ENCODE measurements around the gene PFDN2. TPM values are rescaled to one million over a fixed set of nuclear protein-coding genes. Genes with fewer than 3 reads are reported as not detected.

Gene PFDN2
- total RNA-seq, 1 donor from 2014 or later: 57.9 TPM

GRCh38 chr1:161153176-161153575 lies 35.3 kb upstream of the PFDN2 start:
- H3K4me3 Mint-ChIP-seq (ENCODE audit: unreplicated experiment): peak overlapping the region; percentile 98
- no peaks in the 10 kb centered on the region for H3K9me3 Mint-ChIP-seq (ENCODE audit: low read depth)
- H3K27ac Mint-ChIP-seq (ENCODE audit: unreplicated experiment): peak overlapping the region; percentile 100
- DNase-seq (ENCODE audit: low spot score): no peak
- no peak for TF ChIP-seq CTCF (IDR thresholded peaks at IDR 0.05)
- peaks cover 7% of the 10 kb centered on the region for H3K36me3 Mint-ChIP-seq (ENCODE audit: low read depth)
- H3K4me1 Mint-ChIP-seq (ENCODE audit: low read depth): peaks cover 18% of the 10 kb centered on the region
- H3K27me3 Mint-ChIP-seq (ENCODE audit: low read depth): no peaks in the 10 kb centered on the region

- H3K4me1 Mint-ChIP-seq (ENCODE audit: low read depth): no peaks in the 10 kb centered on the region
- TF ChIP-seq CTCF (IDR thresholded peaks at IDR 0.05): no peak
- no peak overlapping the region for H3K4me3 Mint-ChIP-seq (ENCODE audit: unreplicated experiment)
- H3K9me3 Mint-ChIP-seq (ENCODE audit: low read depth): no peaks in the 10 kb centered on the region
- no peak overlapping the region for H3K27ac Mint-ChIP-seq (ENCODE audit: unreplicated experiment)
- no peaks in the 10 kb centered on the region for H3K36me3 Mint-ChIP-seq (ENCODE audit: low read depth)
- no peak for DNase-seq (ENCODE audit: low spot score)
- no peaks in the 10 kb centered on the region for H3K27me3 Mint-ChIP-seq (ENCODE audit: low read depth)
Measured at GRCh38 chr1:161145832-161146231, 28.0 kb upstream of the PFDN2 start.

GRCh38 chr1:161140755-161141400 lies 23.0 kb upstream of the PFDN2 start:
- TF ChIP-seq CTCF (IDR thresholded peaks at IDR 0.05): no peak
- Mint-ChIP-seq H3K4me3 (ENCODE audit: unreplicated experiment) (no peak overlapping the region), H3K9me3 (ENCODE audit: low read depth) (no peaks in the 10 kb centered on the region), H3K4me1 (ENCODE audit: low read depth) (no peaks in the 10 kb centered on the region), H3K27ac (ENCODE audit: unreplicated experiment) (no peak overlapping the region), H3K27me3 (ENCODE audit: low read depth) (no peaks in the 10 kb centered on the region), H3K36me3 (ENCODE audit: low read depth) (no peaks in the 10 kb centered on the region)
- no peak for DNase-seq (ENCODE audit: low spot score)

GRCh38 chr1:161139766-161140165 lies 21.9 kb upstream of the PFDN2 start:
- no peak overlapping the region for H3K4me3 Mint-ChIP-seq (ENCODE audit: unreplicated experiment)
- TF ChIP-seq CTCF (IDR thresholded peaks at IDR 0.05): peak; percentile 82
- H3K27me3 Mint-ChIP-seq (ENCODE audit: low read depth): no peaks in the 10 kb centered on the region
- H3K36me3 Mint-ChIP-seq (ENCODE audit: low read depth): no peaks in the 10 kb centered on the region
- H3K4me1 Mint-ChIP-seq (ENCODE audit: low read depth): no peaks in the 10 kb centered on the region
- no peak overlapping the region for H3K27ac Mint-ChIP-seq (ENCODE audit: unreplicated experiment)
- H3K9me3 Mint-ChIP-seq (ENCODE audit: low read depth): no peaks in the 10 kb centered on the region
- no peak for DNase-seq (ENCODE audit: low spot score)

GRCh38 chr1:161138431-161138830 lies 20.6 kb upstream of the PFDN2 start:
- no peaks in the 10 kb centered on the region for H3K36me3 Mint-ChIP-seq (ENCODE audit: low read depth)
- DNase-seq (ENCODE audit: low spot score): no peak
- no peak for TF ChIP-seq CTCF (IDR thresholded peaks at IDR 0.05)
- no peaks in the 10 kb centered on the region for H3K4me1 Mint-ChIP-seq (ENCODE audit: low read depth)
- no peaks in the 10 kb centered on the region for H3K27me3 Mint-ChIP-seq (ENCODE audit: low read depth)
- no peaks in the 10 kb centered on the region for H3K9me3 Mint-ChIP-seq (ENCODE audit: low read depth)
- H3K27ac Mint-ChIP-seq (ENCODE audit: unreplicated experiment): peak overlapping the region; percentile 49
- H3K4me3 Mint-ChIP-seq (ENCODE audit: unreplicated experiment): no peak overlapping the region
